ENCODE results near the gene ABCG5.

ABCG5 gene

GRCh38 chr2:43787895-43788294 lies 50.7 kb downstream of the ABCG5 start:
- CTCF ChIA-PET: no interaction called here
- TF ChIP-seq CTBP1 (IDR thresholded peaks at IDR 0.05; ENCODE audit: borderline replicate concordance): no peak
- TF ChIP-seq FOXK2 (IDR thresholded peaks at IDR 0.05): no peak
- TF ChIP-seq HDGF (IDR thresholded peaks at IDR 0.05; ENCODE audit: borderline replicate concordance): no peak
- no peak for TF ChIP-seq ARNT (IDR thresholded peaks at IDR 0.05)
- no peak for TF ChIP-seq ELF4 (IDR thresholded peaks at IDR 0.05)
- no peak for TF ChIP-seq ZNF384 (IDR thresholded peaks at IDR 0.05)
- no peak for TF ChIP-seq LEF1 (IDR thresholded peaks at IDR 0.05; ENCODE audit: borderline replicate concordance)
- no peak for TF ChIP-seq SP1 (IDR thresholded peaks at IDR 0.05)
- TF ChIP-seq, protein P1, sequence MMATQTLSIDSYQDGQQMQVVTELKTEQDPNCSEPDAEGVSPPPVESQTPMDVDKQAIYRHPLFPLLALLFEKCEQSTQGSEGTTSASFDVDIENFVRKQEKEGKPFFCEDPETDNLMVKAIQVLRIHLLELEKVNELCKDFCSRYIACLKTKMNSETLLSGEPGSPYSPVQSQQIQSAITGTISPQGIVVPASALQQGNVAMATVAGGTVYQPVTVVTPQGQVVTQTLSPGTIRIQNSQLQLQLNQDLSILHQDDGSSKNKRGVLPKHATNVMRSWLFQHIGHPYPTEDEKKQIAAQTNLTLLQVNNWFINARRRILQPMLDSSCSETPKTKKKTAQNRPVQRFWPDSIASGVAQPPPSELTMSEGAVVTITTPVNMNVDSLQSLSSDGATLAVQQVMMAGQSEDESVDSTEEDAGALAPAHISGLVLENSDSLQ (IDR thresholded peaks at IDR 0.05): no peak
- no peak for TF ChIP-seq L3MBTL2 (conservative IDR thresholded peaks at IDR 0.05)
- TF ChIP-seq FOXM1 (IDR thresholded peaks at IDR 0.05; ENCODE audit: borderline replicate concordance): no peak
- TF ChIP-seq NFRKB (IDR thresholded peaks at IDR 0.05): no peak
- no peak for TF ChIP-seq SUZ12 (IDR thresholded peaks at IDR 0.05)
- TF ChIP-seq FOXA1 (IDR thresholded peaks at IDR 0.05): no peak
- no peak for TF ChIP-seq BHLHE40 (IDR thresholded peaks at IDR 0.05; ENCODE audit: borderline replicate concordance)
- TF ChIP-seq TARDBP (IDR thresholded peaks at IDR 0.05): no peak
- POLR2A ChIA-PET: no interaction called here

DNA sequence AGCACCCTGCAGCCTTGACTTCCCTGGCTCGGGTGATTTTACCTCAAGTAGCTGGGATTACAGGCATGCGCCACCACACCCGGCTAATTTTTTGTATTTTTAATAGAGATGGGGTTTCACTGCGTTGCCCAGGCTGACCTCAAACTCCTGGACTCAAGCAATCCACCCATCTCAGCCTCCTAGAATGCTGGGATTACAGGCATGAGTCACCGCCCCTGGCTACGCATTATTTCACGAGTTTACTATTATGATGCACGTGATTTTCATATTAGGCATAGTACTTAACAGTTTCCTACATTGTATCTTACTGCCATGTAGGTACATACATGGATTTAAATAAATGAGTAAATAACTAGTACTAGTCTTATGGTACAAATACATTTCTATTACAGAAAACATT lies 60.4 kb downstream of the ABCG5 start:
- ChIA-PET POLR2A (no interaction called here), CTCF (no interaction called here)
- no peak for DNase-seq (ENCODE audit: extremely low spot score)
- TF ChIP-seq TARDBP (IDR thresholded peaks at IDR 0.05) (no peak), LEF1 (IDR thresholded peaks at IDR 0.05; ENCODE audit: borderline replicate concordance) (no peak), FOXM1 (IDR thresholded peaks at IDR 0.05; ENCODE audit: borderline replicate concordance) (no peak), ZNF384 (IDR thresholded peaks at IDR 0.05) (no peak), NFRKB (IDR thresholded peaks at IDR 0.05) (no peak)
- TF ChIP-seq, protein P1 (IDR thresholded peaks at IDR 0.05): no peak

More at GRCh38 chr2:43787895-43788294, 50.7 kb downstream of the ABCG5 start:
- DNase-seq (ENCODE audit: extremely low spot score): no peak

GRCh38 chr2:43777306-43777926 lies 61.2 kb downstream of the ABCG5 start:
- ChIA-PET POLR2A (no interaction called here), CTCF (no interaction called here)

GRCh38 chr2:43776324-43776723 lies 62.3 kb downstream of the ABCG5 start:
- POLR2A ChIA-PET: no interaction called here
- DNase-seq (ENCODE audit: extremely low spot score): no peak
- CTCF ChIA-PET: no interaction called here
- no peak for TF ChIP-seq FOXK2 (IDR thresholded peaks at IDR 0.05)

More at GRCh38 chr2:43777306-43777926, 61.2 kb downstream of the ABCG5 start:
- TF ChIP-seq HDGF (IDR thresholded peaks at IDR 0.05; ENCODE audit: borderline replicate concordance) (no peak), ARNT (IDR thresholded peaks at IDR 0.05) (no peak), BHLHE40 (IDR thresholded peaks at IDR 0.05; ENCODE audit: borderline replicate concordance) (no peak), L3MBTL2 (conservative IDR thresholded peaks at IDR 0.05) (no peak), FOXA1 (IDR thresholded peaks at IDR 0.05) (no peak), FOXM1 (IDR thresholded peaks at IDR 0.05; ENCODE audit: borderline replicate concordance) (no peak), ZNF384 (IDR thresholded peaks at IDR 0.05) (no peak), FOXK2 (IDR thresholded peaks at IDR 0.05) (no peak), LEF1 (IDR thresholded peaks at IDR 0.05; ENCODE audit: borderline replicate concordance) (no peak), NFRKB (IDR thresholded peaks at IDR 0.05) (no peak), ELF4 (IDR thresholded peaks at IDR 0.05) (no peak), CTBP1 (IDR thresholded peaks at IDR 0.05; ENCODE audit: borderline replicate concordance) (no peak), TARDBP (IDR thresholded peaks at IDR 0.05) (no peak), SP1 (IDR thresholded peaks at IDR 0.05) (no peak), SUZ12 (IDR thresholded peaks at IDR 0.05) (no peak)
- TF ChIP-seq, protein P1 (IDR thresholded peaks at IDR 0.05): no peak
- no peak for DNase-seq (ENCODE audit: extremely low spot score)

- TF ChIP-seq LEF1 (IDR thresholded peaks at IDR 0.05; ENCODE audit: borderline replicate concordance): no peak
- no peak for TF ChIP-seq ELF4 (IDR thresholded peaks at IDR 0.05)
- TF ChIP-seq BHLHE40 (IDR thresholded peaks at IDR 0.05; ENCODE audit: borderline replicate concordance): no peak
- no peak for TF ChIP-seq ARNT (IDR thresholded peaks at IDR 0.05)
- TF ChIP-seq ZNF384 (IDR thresholded peaks at IDR 0.05): no peak
- TF ChIP-seq, protein P1 (IDR thresholded peaks at IDR 0.05): no peak
- no peak for TF ChIP-seq HDGF (IDR thresholded peaks at IDR 0.05; ENCODE audit: borderline replicate concordance)
- TF ChIP-seq TARDBP (IDR thresholded peaks at IDR 0.05): no peak
- TF ChIP-seq SUZ12 (IDR thresholded peaks at IDR 0.05): no peak
- TF ChIP-seq SP1 (IDR thresholded peaks at IDR 0.05): no peak
- TF ChIP-seq FOXK2 (IDR thresholded peaks at IDR 0.05): no peak
- TF ChIP-seq L3MBTL2 (conservative IDR thresholded peaks at IDR 0.05): no peak
- no peak for TF ChIP-seq CTBP1 (IDR thresholded peaks at IDR 0.05; ENCODE audit: borderline replicate concordance)
- POLR2A ChIA-PET: interaction anchor here (1.2 to 1.5 kb wide), 5 partner anchors 12 to 138 kb away, joined by 3 to 5 read pairs (median 4); partner anchors contain the start of genes C1GALT1C1L and PLEKHH2
- no peak for DNase-seq (ENCODE audit: extremely low spot score)
- CTCF ChIA-PET: no interaction called here
Observed at GRCh38 chr2:43774617-43775016, 64.0 kb downstream of the ABCG5 start.
